Central memory CD4-positive, alpha-beta T cell (primary cell): Measurements from ENCODE around the gene CLK1.

Experiments used
- DNase-seq: peaks from one replicate; pipeline ENCODE4 v3.0.0; 2022

CLK1 gene

GRCh38 chr2:200810998-200811332 is 53.5 kb downstream of the CLK1 start:
- no peak for DNase-seq

DNA sequence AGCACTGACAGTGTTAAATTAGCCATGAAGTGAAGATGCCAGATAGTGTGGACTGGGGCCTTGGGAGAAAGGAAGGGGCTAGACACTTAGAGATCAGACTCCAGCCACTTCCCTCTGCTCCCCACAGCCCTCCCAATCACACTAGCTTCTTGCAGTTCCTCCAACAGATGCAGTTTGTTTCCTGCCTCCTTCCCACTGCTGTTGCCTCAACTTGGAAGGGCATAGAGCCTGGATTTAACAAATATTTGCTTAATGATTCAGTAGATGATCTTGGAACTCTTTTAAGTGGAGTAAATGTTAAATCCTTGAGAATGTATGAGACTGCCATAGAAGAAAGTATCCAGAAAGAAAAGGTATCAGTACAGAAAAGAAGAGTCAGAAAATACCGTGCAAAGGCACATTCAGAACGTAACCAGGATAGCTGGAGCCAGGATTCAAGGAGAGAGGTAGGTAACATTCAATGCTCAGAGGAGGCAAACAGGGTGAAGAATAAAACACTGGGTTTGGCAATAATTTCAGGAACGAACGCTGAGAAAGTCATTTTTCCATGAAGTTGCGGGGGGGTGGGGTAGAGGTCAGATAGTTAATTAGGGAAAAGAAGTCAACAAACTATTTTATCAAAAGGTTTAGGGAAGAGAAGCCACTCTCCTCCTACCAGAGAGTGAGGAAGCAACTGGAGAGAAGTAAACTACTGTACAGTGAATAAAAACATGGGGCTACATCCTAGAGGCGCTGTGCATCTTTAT is 54.0 kb downstream of the CLK1 start:
- no peak for DNase-seq

DNA sequence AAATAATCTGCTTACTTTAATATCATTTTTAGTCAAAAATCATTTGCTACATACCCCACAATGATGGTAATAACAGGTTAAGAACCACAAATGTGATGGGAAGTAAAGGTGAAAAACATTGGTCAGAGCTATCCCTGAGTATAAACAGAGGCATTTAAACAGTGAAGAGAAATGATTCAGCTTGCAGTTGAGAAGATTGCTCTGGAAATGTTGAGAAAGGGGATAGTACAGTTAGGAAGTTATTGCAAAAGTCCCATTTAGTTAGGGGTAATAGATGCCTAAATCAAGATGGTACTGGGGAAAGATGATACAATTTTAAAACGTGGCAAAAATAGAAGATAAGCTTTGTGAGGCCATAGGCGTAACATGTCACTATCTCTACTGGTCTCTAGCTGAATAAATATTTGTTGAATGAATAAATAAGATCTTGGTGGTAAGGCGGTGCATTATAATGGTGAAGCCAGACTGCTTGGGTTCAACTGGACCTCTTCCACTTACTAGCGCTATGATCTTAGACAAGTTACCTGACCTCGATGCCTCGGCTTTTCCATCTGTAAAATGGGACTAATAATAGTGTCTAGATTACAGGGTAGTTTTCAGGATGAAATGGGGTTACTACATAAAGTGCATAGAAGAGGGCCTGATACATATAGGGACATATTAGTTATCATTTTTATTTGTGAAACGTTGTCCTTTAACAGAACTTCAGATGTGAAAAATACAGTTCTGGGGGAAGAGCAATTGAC is 54.8 kb downstream of the CLK1 start:
- DNase-seq = no peak
